IMR-90 (cell line): Measurements from ENCODE around the gene MLYCD. TPM values are rescaled to one million over a fixed set of nuclear protein-coding genes. Genes with fewer than 3 reads are reported as not detected.

Source experiments
- ATAC-seq: fragments of 200-7000 bp; cut with Tn5 transposase; 2 replicates; pipeline ENCODE4 v1.9.1; 2020; ENCODE audit warnings: low read depth, mild to moderate bottlenecking, moderate library complexity
- BruUV-seq: library from RNA; stranded (reverse); fragments of 400-500 nt; replicated peaks from 2 replicates; lab custom pipeline; 2021; lab: Mats Ljungman, UMichigan
- CTCF ChIA-PET: fragments of 300-600 bp; formaldehyde crosslinking; extraction: SDS; loops from one replicate; lab custom pipeline; 2021; ENCODE audit warnings: antibody characterized with exemption; lab: Yijun Ruan, JAX
- POLR2A ChIA-PET: fragments of 300-600 bp; sonication (Branson Sonifier 250); formaldehyde crosslinking; loops from one replicate; lab custom pipeline; 2022; ENCODE audit warnings: antibody characterized with exemption; ENCODE audit not compliant: unreplicated experiment; lab: Charles Lee
- DNase-seq: peaks from one replicate; pipeline ENCODE4 v3.0.0; 2013
- H2AFZ ChIP-seq: replicated peaks from 2 replicates; pipeline ENCODE3; 2013; ENCODE audit warnings: low read length, mild to moderate bottlenecking; ENCODE audit not compliant: poor library complexity
- H2AK5ac ChIP-seq: 2 replicates; pipeline ENCODE4 v1.6.1; 2013; ENCODE audit warnings: low read depth, low read length, inconsistent platforms
- H2AK9ac ChIP-seq: replicated peaks from 2 replicates; pipeline ENCODE3; 2013; ENCODE audit warnings: mild to moderate bottlenecking, low read depth, low read length, moderate library complexity; ENCODE audit not compliant: poor library complexity
- H2BK120ac ChIP-seq: 2 replicates; pipeline ENCODE4 v1.6.1; 2013; ENCODE audit warnings: low read depth, low read length, inconsistent platforms
- H2BK15ac ChIP-seq: 3 replicates; pipeline ENCODE4 v1.6.1; 2013; ENCODE audit warnings: low read depth, low read length, inconsistent platforms
- H2BK20ac ChIP-seq: 2 replicates; pipeline ENCODE4 v1.6.1; 2013; ENCODE audit warnings: low read depth, mild to moderate bottlenecking, inconsistent platforms, low read length, moderate library complexity
- H2BK5ac ChIP-seq: 2 replicates; pipeline ENCODE4 v1.6.1; 2013; ENCODE audit warnings: mild to moderate bottlenecking, low read depth, low read length, inconsistent platforms; ENCODE audit not compliant: poor library complexity, severe bottlenecking
- H3K14ac ChIP-seq: replicated peaks from 2 replicates; pipeline ENCODE4 v1.6.1; 2013; ENCODE audit warnings: low read depth, low read length, inconsistent platforms
- H3K18ac ChIP-seq: 2 replicates; pipeline ENCODE4 v1.6.1; 2013; ENCODE audit warnings: low read depth, low read length, control low read depth
- H3K23ac ChIP-seq: 2 replicates; pipeline ENCODE4 v1.6.1; 2013; ENCODE audit warnings: low read depth, low read length, inconsistent platforms
- H3K27ac ChIP-seq: 2 replicates; pipeline ENCODE4 v1.5.1; 2013; ENCODE audit warnings: mild to moderate bottlenecking, control low read depth, low read length; ENCODE audit not compliant: insufficient read depth
- H3K27me3 ChIP-seq: 2 replicates; pipeline ENCODE4 v1.6.1; 2013; ENCODE audit warnings: low read length; ENCODE audit not compliant: control insufficient read depth, insufficient read depth
- H3K36me3 ChIP-seq: 2 replicates; pipeline ENCODE4 v1.6.1; 2013; ENCODE audit warnings: low read length, mixed read lengths; ENCODE audit not compliant: control insufficient read depth, insufficient read depth
- H3K4ac ChIP-seq: 2 replicates; pipeline ENCODE4 v1.6.1; 2013; ENCODE audit warnings: low read depth, low read length, inconsistent platforms
- H3K4me1 ChIP-seq: 2 replicates; pipeline ENCODE4 v1.6.1; 2013; ENCODE audit warnings: low read length, mixed read lengths; ENCODE audit not compliant: control insufficient read depth, insufficient read depth
- H3K4me2 ChIP-seq: 2 replicates; pipeline ENCODE4 v1.6.1; 2013; ENCODE audit warnings: low read depth, mild to moderate bottlenecking, control low read depth, low read length, moderate library complexity
- H3K4me3 ChIP-seq: 2 replicates; pipeline ENCODE4 v1.5.1; 2013; ENCODE audit warnings: low read depth, mild to moderate bottlenecking, control low read depth, low read length, moderate library complexity; ENCODE audit not compliant: insufficient read depth
- H3K56ac ChIP-seq: 2 replicates; pipeline ENCODE4 v1.6.1; 2013; ENCODE audit warnings: low read length, inconsistent platforms; ENCODE audit not compliant: insufficient read depth; ENCODE audit errors: extremely low read depth
- H3K79me1 ChIP-seq, 2 experiments: 2 replicates each; pipeline ENCODE4 v1.6.1; 2013; ENCODE audit warnings: low read length in 2 of 2, inconsistent platforms in 1 of 2, low read depth in 1 of 2
- H3K9ac ChIP-seq: 2 replicates; pipeline ENCODE4 v1.6.1; 2013; ENCODE audit warnings: low read depth, low read length, control low read depth
- H3K9me1 ChIP-seq: 2 replicates; pipeline ENCODE4 v1.6.1; 2013; ENCODE audit warnings: low read length, inconsistent platforms; ENCODE audit not compliant: insufficient read depth
- H3K9me3 ChIP-seq: 2 replicates; pipeline ENCODE4 v1.6.1; 2013; ENCODE audit warnings: low read length; ENCODE audit not compliant: control insufficient read depth, insufficient read depth
- H4K20me1 ChIP-seq: 2 replicates; pipeline ENCODE4 v1.6.1; 2013; ENCODE audit warnings: low read length, inconsistent platforms; ENCODE audit not compliant: insufficient read depth
- H4K5ac ChIP-seq: 2 replicates; pipeline ENCODE4 v1.6.1; 2013; ENCODE audit warnings: mild to moderate bottlenecking, low read depth, low read length, control low read depth
- H4K8ac ChIP-seq, 2 experiments: 2 replicates each; pipeline ENCODE4 v1.6.1; 2013; ENCODE audit warnings: low read depth in 2 of 2, low read length in 2 of 2, control low read depth in 1 of 2, inconsistent platforms in 1 of 2
- H4K91ac ChIP-seq: 2 replicates; pipeline ENCODE4 v1.6.1; 2013; ENCODE audit warnings: low read depth, low read length, inconsistent platforms; ENCODE audit not compliant: insufficient read depth
- MAZ ChIP-seq: IDR thresholded peaks from 2 replicates; pipeline ENCODE4 v1.6.1; 2012; ENCODE audit warnings: low read depth, mild to moderate bottlenecking, low read length, improper control_type of control experiment, moderate library complexity, borderline replicate concordance
- NFE2L2 ChIP-seq: fragments of 150-350 bp; IDR thresholded peaks from 2 replicates; pipeline ENCODE4 v1.6.1; 2016; ENCODE audit warnings: low read depth, mild to moderate bottlenecking, low read length
- WGBS, 2 experiments: methylation state at CpG; one replicate each; pipeline versions ENCODE4 v1.1.5 to v1.1.7; 2013; ENCODE audit warnings: missing lambda C conversion rate in 2 of 2; ENCODE audit not compliant: insufficient read length in 1 of 2; ENCODE audit errors: extremely low coverage in 2 of 2; 5-methylcytosine and 5-hydroxymethylcytosine counted together
- dilution Hi-C: fragments of 300-500 bp; cut with HindIII; formaldehyde crosslinking; loops from one replicate; pipeline ENCODE4 v1.14.3; 2018; ENCODE audit warnings: low sequenced_read_pairs; ENCODE audit not compliant: unreplicated experiment
- in situ Hi-C: fragments of 300-500 bp; cut with MboI; formaldehyde crosslinking; loops from 3 replicates; pipeline ENCODE4 v1.14.3; 2019; ENCODE audit warnings: low sequenced_read_pairs, inconsistent platforms, mixed read lengths
- intact Hi-C: fragments of 100-400 bp; cut with micrococcal nuclease; formaldehyde crosslinking; loops from 2 replicates; pipeline ENCODE4 v1.10.0; 2022
- polyA plus RNA-seq, 3 experiments: library from polyadenylated mRNA; depleted of rRNA; stranded (reverse); fragments of >200 nt; gene quantifications; 2 replicates each; pipeline ENCODE4 v1.2.3, GENCODE V29; 2012; ENCODE audit warnings: low replicate concordance in 1 of 3
- total RNA-seq: library from RNA; depleted of rRNA; stranded (reverse); fragments of >200 nt; gene quantifications from 2 replicates; pipeline ENCODE4 v1.2.3, GENCODE V29; 2012

MLYCD gene
- total and polyA plus RNA-seq, 2 of the 4 experiments (the other 2 are of a cell fraction): 1.9 to 2.7 TPM

- no TSS peak for BruUV-seq
- Histone ChIP-seq H2AFZ (no peak overlapping the region), H3K4me1 (peaks cover 6% of the 10 kb centered on the region), H2BK15ac (no peak overlapping the region), H3K36me3 (no peaks in the 10 kb centered on the region), H4K8ac (no peak overlapping the region), H3K4ac (no peak overlapping the region), H3K23ac (no peak overlapping the region), H3K4me3 (no peak overlapping the region), H4K20me1 (no peaks in the 10 kb centered on the region), H4K5ac (no peak overlapping the region), H3K18ac (no peak overlapping the region), H3K79me1 (no peaks in the 10 kb centered on the region), H2BK5ac (no peak overlapping the region), H3K9ac (no peak overlapping the region), H2BK20ac (no peak overlapping the region), H3K27ac (no peak overlapping the region), H3K4me2 (no peak overlapping the region), H2AK9ac (no peak overlapping the region), H4K91ac (no peak overlapping the region), H2BK120ac (no peak overlapping the region), H3K27me3 (no peaks in the 10 kb centered on the region; the same call in 1 of the 2 replicates), H3K56ac (no peak overlapping the region), H3K14ac (no peak overlapping the region), H3K9me3 (no peaks in the 10 kb centered on the region), H2AK5ac (no peak overlapping the region), H3K9me1 (no peaks in the 10 kb centered on the region; the same call in 1 of the 2 replicates)
- in situ Hi-C loops (no loop called here), dilution Hi-C loops (no loop called here), intact Hi-C loops (no loop called here)
- CTCF ChIA-PET: no interaction called here
- DNase-seq (no peak), ATAC-seq (no peak)
- TF ChIP-seq NFE2L2 (no peak), MAZ (no peak)
- WGBS, 2 experiments: 93% methylated on average over 5 of the region's 10 CpGs; no CpG with 5 or more reads in 1 of the 2 experiments
- POLR2A ChIA-PET: no interaction called here
These were observed 36.9 kb downstream of the MLYCD start for GRCh38 chr16:83935858-83936255.
